ENCODE measurements around the gene NAP1L4.
A peak's percentile ranks its signal among the peaks of the same experiment; 100 is the strongest.

Gene NAP1L4

DNA sequence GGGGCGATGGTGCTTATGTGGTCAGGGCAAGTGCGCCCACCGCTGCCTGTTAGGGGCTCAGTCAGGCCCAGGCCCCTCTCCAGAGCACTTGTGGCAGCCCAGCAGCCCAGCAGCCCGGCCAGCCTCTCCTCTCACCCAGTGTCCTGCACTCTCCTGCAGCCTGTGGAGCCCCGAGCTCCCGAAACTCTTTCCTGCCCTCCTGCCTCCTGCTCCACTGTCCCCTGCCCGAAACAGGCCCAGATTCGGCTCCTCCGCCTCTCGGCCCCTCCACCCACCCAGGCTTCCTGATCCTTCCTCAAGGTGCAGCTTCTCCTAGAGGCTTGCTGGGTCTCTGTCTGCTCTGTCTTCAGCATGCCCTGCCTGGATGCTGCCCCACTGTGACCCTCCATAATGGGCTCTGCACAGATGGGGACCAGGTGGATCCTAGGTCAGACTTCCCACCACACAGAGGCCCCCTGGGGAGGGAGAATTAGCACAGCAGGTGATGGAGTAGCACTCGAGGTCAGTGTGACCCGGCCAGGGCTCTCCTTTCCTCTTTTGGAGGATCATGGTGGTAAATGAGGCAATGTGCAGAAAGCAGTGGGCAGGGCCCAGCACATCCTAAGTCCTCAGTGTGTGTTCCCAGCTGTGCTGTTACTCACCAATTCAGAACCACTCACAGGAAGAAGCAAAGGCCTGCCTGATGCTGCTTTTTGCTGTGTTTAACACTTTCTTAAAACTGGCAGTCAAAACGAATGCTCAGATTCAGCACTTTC lies 18.6 kb upstream of the NAP1L4 start:
- DNase-seq = no peak

GRCh38 chr11:3010004-3010403 lies 17.9 kb upstream of the NAP1L4 start:
- no peak for DNase-seq

- no peak for DNase-seq
Measured at GRCh38 chr11:3009481-3009880, 17.4 kb upstream of the NAP1L4 start.

DNA sequence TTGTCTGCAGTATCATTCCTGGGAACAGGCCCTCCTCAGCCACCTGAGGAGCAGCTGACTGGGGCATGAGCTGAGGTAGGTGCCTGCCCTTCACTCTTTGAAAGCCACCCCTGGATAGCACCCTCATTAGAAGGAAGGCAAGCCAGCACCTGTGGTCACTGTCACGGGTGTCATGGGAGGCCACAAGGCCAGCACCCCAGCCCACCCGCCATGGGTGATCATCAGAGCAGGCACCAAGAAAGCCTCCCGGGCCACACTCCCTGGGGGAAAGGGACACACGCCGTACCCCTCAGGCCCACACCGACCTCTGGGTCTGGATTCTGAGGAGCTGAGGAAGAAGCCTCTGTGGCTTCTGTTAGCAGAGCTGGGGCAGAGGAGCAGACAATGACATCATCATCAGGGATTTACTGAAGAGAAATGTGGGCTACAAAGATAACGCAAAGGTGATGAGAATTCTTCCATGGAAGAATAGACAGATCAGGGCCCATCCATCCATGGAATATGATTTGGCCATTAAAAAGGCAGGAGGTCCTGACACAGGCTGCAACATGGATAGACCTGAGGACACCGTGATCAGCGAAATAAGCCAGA lies 16.7 kb upstream of the NAP1L4 start:
- DNase-seq = no peak

GRCh38 chr11:3007404-3008010 lies 15.4 kb upstream of the NAP1L4 start:
- DNase-seq = no peak

DNA sequence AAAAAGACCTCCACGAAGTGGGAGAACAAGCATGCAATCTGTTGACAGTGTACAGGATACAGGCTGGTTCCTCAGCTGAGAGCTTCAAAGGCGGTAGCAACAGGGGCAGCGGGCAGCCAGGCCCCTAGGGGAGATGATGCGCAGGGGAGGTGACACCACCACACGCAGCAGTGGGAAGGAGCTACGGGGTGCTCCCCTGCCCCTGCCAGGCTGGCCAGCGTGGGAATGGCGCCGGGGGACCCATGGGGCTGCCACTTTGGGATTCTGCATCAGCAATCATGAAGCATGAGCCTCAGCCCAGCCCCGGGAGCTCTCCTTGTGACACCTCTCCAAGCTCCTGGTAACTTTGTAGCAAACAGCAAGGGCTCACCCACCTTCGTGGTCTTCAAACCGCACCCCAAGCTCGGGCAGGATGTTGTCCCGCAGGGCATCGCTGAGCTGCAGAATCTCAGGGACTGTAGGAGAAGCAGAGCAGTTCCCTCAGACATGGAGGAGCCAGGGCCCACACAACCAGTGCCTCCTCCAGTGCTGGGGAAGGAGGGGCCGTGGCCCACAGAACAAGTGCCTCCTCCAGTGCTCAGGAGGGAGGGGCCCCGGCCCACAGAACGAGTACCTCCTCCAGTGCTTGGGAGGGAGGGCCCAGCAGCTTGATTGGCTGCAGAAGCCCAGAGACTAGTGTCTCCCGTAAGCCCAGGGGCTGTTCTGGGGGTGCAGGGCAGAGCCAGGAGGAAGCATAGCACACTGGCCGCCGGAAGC lies 14.6 kb upstream of the NAP1L4 start:
- no peak for DNase-seq

GRCh38 chr11:3004481-3004880 lies 12.4 kb upstream of the NAP1L4 start:
- DNase-seq = no peak

DNA sequence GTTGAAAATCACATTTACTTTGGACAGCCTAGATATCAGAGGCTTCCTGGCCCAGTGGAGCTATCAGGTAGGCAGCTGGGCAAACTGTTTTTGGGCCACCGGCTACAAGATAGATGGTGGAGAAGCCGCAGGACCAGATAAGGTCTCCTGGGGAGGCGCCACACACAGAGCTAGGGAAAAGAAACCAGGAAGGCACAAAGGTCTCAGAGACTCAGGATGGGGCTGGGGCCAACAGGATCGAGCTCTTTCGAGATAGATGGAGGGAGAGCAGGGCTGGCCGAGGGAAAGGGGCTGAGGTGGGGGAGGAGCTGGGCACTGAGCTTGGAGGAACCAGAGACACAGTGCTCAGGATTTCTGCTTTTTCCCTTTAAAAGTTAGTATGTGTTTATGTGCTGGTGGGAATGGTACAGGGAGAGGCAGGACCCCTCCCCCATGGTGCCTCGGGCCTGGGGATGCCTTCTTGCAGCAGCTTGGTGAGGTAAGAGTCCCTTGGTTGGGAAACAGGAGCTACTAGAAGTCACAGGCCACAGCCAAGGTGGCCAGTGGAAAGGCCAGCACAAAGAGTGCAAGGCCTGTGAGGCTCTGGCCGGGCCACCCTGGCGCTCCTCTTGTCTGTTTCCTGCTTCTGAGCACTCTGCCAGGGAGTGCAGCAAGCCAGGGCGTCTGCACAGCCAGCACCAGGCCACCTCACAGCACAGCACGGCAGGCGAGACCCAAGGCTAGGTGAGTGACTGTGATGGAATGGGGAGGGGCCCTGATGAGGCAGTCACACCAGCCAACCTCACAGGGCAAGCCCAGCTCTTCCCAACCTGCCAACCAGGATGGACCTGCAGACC lies 11.5 kb upstream of the NAP1L4 start:
- no peak for DNase-seq

GRCh38 chr11:3002871-3003270 lies 10.7 kb upstream of the NAP1L4 start:
- no peak for DNase-seq

- no peak for DNase-seq
Measured at GRCh38 chr11:3002351-3002861, 10.3 kb upstream of the NAP1L4 start.

GRCh38 chr11:3001496-3001895 lies 9.4 kb upstream of the NAP1L4 start:
- DNase-seq = peak; percentile 26

DNA sequence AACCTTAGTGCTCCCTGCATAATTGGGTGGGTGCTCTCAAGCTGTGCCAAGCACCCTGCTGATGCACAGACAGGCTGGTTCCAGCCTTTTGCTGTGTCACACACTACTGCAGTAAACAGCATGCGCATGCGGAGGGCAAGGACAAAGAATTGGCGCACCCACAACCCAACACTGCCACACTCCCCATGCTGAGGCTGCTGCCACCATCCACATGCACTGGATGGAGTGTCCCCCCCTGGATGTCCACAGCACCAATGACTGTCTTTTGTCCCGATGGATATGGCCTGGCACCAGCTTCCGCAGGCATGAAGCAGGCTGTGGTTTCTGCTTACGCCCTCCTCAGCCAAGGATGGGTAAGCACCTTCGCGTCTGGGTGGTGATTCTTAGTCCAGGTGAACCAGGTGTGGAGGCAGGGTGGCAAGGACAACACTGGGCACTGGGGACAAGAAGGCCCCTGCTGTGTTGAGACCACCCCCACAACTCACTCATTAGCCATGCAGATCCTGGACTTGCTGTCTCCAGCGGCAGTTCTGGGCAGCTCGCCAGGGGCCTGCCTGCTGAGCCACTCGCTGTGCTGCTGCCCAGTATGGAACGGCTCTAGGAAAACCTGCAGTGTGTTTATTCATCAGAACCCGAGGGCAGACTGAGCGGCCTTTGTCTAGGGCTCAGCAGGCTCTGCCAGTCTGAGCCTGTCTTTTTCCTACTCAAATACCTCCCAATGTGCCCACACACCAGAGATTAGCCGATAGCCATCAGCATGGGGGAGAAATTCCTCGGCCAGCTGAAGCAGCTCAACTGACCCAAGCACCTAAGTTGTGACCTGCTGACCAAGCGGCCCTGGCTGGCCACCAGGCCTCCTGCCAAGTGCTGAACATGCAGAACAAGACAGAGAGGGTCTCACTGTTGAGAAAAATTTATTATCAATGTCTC lies 8.2 kb upstream of the NAP1L4 start:
- DNase-seq = peak; percentile 83

GRCh38 chr11:2999464-2999998 lies 7.4 kb upstream of the NAP1L4 start:
- DNase-seq = no peak

DNA sequence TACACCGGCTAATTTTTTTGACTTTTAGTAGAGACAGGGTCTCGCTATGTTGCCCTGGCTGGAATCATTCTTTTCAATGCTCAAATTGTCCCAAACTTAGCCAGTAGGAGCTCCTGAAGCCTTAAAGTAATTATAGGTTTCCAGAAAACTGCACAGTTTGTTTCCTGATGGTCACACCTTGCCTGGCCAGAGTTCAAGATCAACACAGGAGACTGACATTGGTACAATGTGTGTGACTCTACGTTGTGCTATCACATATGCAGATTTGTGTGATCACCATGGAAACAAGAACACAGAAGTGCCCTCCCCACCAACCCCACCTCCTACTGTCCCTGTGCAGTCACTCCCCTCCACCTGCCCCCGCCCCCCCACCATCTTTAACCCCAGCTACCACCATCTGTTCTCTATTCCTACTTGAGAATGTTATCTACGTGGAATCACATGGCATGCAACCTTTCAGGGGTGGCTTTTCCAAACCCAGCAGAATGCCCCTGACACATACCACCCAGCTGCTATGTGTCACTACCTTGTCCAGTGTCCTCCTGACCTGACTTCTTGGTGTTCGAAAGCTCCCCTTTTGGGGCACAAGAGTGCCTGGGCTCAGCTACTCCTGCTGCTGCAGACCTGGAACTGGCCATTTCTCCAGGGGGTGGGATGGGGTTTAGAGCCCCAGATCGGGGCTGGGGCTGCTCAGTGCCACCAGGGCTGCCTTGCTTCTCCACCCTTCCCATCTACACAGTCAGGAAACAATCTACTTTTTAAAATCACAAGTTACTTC lies 6.1 kb upstream of the NAP1L4 start:
- DNase-seq = no peak

- no peak for DNase-seq
Measured at GRCh38 chr11:2997406-2997805, 5.3 kb upstream of the NAP1L4 start.

DNA sequence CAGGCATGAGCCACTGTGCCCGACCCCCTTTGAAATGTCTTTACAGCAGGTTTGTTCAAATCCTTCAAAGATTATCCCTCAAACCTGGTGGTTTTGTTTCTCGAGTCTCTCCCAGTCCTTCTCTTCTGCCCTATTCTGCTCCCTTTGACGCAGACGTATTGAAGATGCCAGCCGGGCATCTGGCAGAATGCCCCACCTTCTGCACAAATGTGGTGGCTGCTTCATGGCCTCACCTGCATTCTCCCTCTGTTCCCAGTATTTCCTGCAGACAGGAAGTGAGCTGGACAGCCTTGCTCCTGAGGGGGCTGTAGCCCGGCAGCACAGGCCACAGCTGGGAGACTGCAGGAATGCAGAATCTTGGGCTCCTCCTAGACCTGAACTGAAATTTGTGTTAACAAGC lies 4.8 kb upstream of the NAP1L4 start:
- no peak for DNase-seq

GRCh38 chr11:2995893-2996554 lies 3.9 kb upstream of the NAP1L4 start:
- DNase-seq = no peak

DNA sequence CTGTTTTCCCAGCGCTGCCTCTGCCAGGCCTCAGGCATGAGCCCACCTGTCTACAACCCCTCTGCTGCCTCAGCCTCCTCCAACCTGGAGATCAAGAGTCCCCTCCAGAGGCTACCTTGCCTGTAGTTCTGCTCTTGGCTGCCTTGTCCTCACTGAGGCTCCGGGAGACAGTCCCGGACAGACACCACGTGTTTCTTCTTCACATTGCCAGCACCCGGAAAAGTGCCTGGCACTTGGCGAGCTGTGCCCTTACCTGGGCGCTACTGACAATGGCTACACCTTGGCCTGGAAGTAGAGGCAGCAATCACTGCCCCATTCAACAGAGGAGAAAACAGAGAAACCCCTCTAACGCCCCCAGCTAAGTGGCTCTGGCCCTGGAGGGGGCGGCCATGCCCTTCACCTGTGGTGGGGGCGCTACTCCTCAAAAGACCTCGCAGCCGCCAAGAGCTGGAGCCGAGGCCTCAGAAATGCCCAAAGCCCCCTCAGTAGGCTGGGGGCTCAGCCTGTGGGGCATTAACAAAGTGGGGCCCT lies 3.0 kb upstream of the NAP1L4 start:
- no peak for DNase-seq

GRCh38 chr11:2994336-2994730 lies 2.2 kb upstream of the NAP1L4 start:
- no peak for DNase-seq

DNA sequence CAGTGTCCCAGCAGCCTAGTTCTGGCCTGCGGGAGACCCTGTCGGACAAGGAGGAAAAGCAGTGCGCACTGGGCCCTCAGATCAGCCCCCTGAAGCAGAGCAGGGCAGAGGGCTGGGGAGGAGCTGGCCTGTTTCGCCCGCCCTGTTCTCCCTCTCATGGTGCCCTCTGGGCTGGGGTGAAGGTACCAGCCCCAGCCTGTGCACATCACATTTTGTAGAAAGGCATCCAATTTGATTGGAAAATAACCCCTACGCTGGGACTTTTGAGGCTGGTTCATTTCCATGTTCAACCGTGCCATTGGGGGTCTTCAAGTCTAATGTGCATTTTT lies 832 bp upstream of the NAP1L4 start:
- no peak for DNase-seq

Measured in DMS79 (cell line).